ENCODE measurements around the gene GDPD5. TPM values are rescaled to one million over a fixed set of nuclear protein-coding genes. Genes with fewer than 3 reads are reported as not detected.

GDPD5 gene
- total RNA-seq, 1 donor from 2014 or later: 2.1 TPM

DNA sequence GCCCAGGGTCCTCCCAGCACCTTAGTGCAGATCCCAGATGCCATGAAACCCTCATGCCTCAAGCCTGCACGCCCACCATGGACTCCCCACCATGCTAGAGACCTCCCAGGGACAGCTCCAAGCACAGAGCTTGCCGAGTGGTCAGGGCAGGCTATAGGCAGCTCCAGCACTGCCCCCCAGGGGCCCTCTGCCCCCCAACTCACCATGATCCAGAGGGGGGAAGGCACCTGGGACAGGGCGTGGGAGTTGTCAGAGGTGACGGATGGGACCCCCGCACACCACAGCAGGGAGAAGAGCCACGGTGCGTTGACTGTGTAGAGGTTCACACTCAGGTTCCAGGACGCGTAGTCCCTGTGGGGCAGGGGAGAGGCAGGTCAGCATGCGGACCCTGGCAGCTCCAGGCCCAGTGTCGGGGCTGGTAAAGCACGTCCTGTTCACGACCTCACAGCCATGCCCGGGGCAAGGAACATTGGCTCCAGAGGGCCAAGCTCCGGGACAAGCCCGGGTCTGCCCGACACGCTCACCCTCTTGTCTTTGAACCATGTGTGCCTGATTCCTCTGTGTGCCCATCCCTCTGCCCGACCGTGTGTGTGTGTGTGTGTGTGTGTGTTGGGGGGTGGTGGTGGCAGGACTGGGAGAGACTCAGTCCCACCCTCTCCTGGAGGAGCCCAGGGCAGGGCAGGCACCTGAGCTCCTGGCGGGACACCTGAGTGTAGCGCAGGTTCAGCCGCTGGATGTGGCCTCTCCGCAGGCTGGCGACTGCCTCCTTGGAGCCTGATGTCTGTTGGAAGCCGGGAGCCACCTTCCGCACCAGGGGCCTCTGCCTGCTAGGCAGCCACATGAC lies 84.6 kb downstream of the GDPD5 start:
- DNase-seq (ENCODE audit: low read depth) (no peak), FAIRE-seq (no peak)
- no peaks in the 10 kb centered on the region for H3K36me3 ChIP-seq (ENCODE audit: control insufficient read depth, insufficient read depth, low read length)
- H3K27me3 ChIP-seq (ENCODE audit: control insufficient read depth, insufficient read depth, low read length): peaks cover 5% of the 10 kb centered on the region
- H3K4me3 ChIP-seq (ENCODE audit: low read depth, low read length): no peak overlapping the region
- TF ChIP-seq, protein P1, sequence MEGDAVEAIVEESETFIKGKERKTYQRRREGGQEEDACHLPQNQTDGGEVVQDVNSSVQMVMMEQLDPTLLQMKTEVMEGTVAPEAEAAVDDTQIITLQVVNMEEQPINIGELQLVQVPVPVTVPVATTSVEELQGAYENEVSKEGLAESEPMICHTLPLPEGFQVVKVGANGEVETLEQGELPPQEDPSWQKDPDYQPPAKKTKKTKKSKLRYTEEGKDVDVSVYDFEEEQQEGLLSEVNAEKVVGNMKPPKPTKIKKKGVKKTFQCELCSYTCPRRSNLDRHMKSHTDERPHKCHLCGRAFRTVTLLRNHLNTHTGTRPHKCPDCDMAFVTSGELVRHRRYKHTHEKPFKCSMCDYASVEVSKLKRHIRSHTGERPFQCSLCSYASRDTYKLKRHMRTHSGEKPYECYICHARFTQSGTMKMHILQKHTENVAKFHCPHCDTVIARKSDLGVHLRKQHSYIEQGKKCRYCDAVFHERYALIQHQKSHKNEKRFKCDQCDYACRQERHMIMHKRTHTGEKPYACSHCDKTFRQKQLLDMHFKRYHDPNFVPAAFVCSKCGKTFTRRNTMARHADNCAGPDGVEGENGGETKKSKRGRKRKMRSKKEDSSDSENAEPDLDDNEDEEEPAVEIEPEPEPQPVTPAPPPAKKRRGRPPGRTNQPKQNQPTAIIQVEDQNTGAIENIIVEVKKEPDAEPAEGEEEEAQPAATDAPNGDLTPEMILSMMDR (IDR thresholded peaks at IDR 0.05; ENCODE audit: insufficient read depth, low read length, severe bottlenecking): no peak

DNA sequence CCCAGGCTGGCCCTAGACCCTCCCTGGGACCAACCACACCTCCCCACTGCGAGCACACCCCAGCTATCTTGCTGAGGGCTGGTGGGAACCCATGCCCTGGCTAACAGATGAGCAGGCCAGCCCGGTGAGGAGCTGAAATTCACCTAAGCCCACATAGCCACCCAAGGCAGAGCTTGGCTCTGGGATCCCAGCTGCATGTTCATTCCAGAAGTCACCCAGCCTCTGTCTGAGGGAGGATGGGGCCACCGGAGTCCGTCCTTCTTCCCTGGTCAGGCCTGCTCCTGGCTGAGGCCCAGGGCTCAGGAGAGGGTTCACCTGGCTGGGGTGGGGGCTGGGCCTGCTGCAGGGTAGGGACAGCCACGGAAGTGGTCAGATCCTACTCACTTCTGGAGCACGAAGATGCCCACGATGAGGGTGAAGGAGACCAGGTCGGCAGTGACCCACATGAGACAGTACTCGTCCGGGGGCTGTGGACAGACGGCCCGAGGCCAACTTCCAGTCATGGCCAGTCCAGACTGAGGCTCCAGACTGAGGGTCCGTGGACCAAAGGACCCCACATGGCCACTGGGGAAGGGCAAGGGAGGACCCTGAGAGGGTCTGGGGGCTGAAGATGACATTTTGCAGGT lies 86.1 kb downstream of the GDPD5 start:
- Histone ChIP-seq H3K36me3 (ENCODE audit: control insufficient read depth, insufficient read depth, low read length) (no peaks in the 10 kb centered on the region), H3K4me3 (ENCODE audit: low read depth, low read length) (no peak overlapping the region), H3K27me3 (ENCODE audit: control insufficient read depth, insufficient read depth, low read length) (peaks cover 3% of the 10 kb centered on the region)
- DNase-seq (ENCODE audit: low read depth): no peak
- no peak for FAIRE-seq
- TF ChIP-seq, protein P1 (IDR thresholded peaks at IDR 0.05; ENCODE audit: insufficient read depth, low read length, severe bottlenecking): no peak

DNA sequence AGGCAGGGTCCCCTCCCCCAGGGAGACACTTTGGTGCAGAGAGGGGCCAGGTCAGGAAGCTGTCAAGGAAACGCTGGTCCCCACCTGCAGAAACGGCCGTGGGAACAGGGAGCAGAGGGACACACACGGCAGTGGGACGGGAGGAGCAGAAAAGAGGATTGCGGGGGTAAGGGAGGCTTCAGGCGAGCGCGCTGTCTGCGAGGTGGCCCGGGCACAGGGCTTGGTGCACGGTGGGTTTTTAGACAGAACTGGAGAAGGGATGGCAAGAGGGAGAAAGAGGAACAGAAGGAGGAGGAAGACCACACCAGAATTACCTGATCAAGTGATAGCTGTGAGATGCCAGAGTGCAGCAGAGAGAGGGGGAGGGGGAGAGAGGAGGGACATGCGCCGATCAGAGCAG lies 86.7 kb downstream of the GDPD5 start:
- no peak for FAIRE-seq
- TF ChIP-seq, protein P1 (IDR thresholded peaks at IDR 0.05; ENCODE audit: insufficient read depth, low read length, severe bottlenecking): no peak

DNA sequence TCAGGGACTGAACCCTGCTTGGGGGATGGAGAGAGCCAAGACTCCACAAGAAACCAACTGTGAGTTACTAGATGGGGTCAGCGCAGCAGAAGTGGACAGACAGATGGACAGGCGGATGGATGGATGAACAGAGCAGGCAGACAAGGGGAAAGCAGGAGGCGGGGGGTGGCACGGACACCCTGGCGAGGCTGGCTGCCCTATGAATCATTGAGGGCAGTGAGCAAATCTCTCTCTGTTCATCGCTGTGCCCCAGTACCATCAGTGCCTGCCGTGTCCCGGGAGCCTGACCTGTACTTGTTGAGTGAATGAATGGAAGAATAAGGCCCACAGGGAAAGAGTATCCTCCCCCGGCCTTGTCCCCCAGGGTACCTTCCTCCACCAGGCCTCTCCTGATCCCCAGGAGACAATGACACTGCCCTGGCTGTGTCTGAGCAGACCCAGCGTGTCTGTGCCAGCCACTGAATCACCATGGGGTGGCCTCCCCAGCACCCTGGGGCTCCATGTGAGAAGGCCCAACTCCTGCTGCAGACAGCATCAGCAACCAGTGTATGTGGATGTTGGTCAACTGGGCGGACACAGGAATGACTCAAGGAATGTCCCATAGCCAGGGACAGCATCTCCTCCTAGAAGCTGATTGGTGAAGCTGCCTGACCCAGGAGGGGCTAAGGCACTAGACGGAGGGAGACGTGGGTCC lies 87.6 kb downstream of the GDPD5 start:
- Histone ChIP-seq H3K27me3 (ENCODE audit: control insufficient read depth, insufficient read depth, low read length) (no peaks in the 10 kb centered on the region), H3K4me3 (ENCODE audit: low read depth, low read length) (no peak overlapping the region), H3K36me3 (ENCODE audit: control insufficient read depth, insufficient read depth, low read length) (no peaks in the 10 kb centered on the region)
- TF ChIP-seq, protein P1 (IDR thresholded peaks at IDR 0.05; ENCODE audit: insufficient read depth, low read length, severe bottlenecking): no peak
- FAIRE-seq (no peak), DNase-seq (ENCODE audit: low read depth) (peak; percentile 18)

More for the DNA sequence above, 86.7 kb downstream of the GDPD5 start:
- DNase-seq (ENCODE audit: low read depth): no peak
- H3K36me3 ChIP-seq (ENCODE audit: control insufficient read depth, insufficient read depth, low read length): no peaks in the 10 kb centered on the region
- H3K4me3 ChIP-seq (ENCODE audit: low read depth, low read length): no peak overlapping the region
- no peaks in the 10 kb centered on the region for H3K27me3 ChIP-seq (ENCODE audit: control insufficient read depth, insufficient read depth, low read length)

DNA sequence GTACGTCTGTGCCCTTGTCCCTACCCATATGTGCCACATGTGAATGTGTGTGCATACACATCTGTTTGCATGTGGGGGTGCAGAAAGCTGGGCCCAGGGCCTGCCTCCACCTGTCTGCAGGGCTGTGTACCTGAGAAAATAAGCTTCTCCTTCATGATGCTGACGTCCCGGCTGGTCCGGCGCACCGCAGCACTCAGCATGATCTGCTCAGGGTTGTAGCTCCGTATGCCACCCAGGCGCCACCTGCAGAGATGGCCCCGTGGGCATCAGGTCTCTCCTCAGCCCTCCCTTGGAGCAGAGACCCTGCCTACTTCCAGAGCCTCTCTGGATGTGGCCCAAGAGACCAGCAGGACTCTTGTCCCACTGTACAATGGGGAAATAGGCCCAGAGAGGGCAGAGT lies 88.9 kb downstream of the GDPD5 start:
- DNase-seq (ENCODE audit: low read depth): no peak
- TF ChIP-seq, protein P1 (IDR thresholded peaks at IDR 0.05; ENCODE audit: insufficient read depth, low read length, severe bottlenecking): no peak
- no peak overlapping the region for H3K4me3 ChIP-seq (ENCODE audit: low read depth, low read length)
- no peak for FAIRE-seq
- H3K36me3 ChIP-seq (ENCODE audit: control insufficient read depth, insufficient read depth, low read length): no peaks in the 10 kb centered on the region
- H3K27me3 ChIP-seq (ENCODE audit: control insufficient read depth, insufficient read depth, low read length): peaks cover 6% of the 10 kb centered on the region
